GM18858 (cell line): ENCODE results near the gene BAG5.
"Not testable (repeated sequence)": the region's sequence is repeated elsewhere in the genome, so short reads cannot be mapped to it uniquely, and the experiment has no call there.

ENCODE experiments used
- ATAC-seq: cut with Tn5 transposase; IDR thresholded peaks from one replicate; pipeline ENCODE4 v1.9.1; 2021; ENCODE audit not compliant: unreplicated experiment

The BAG5 gene, protein sequence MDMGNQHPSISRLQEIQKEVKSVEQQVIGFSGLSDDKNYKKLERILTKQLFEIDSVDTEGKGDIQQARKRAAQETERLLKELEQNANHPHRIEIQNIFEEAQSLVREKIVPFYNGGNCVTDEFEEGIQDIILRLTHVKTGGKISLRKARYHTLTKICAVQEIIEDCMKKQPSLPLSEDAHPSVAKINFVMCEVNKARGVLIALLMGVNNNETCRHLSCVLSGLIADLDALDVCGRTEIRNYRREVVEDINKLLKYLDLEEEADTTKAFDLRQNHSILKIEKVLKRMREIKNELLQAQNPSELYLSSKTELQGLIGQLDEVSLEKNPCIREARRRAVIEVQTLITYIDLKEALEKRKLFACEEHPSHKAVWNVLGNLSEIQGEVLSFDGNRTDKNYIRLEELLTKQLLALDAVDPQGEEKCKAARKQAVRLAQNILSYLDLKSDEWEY

DNA sequence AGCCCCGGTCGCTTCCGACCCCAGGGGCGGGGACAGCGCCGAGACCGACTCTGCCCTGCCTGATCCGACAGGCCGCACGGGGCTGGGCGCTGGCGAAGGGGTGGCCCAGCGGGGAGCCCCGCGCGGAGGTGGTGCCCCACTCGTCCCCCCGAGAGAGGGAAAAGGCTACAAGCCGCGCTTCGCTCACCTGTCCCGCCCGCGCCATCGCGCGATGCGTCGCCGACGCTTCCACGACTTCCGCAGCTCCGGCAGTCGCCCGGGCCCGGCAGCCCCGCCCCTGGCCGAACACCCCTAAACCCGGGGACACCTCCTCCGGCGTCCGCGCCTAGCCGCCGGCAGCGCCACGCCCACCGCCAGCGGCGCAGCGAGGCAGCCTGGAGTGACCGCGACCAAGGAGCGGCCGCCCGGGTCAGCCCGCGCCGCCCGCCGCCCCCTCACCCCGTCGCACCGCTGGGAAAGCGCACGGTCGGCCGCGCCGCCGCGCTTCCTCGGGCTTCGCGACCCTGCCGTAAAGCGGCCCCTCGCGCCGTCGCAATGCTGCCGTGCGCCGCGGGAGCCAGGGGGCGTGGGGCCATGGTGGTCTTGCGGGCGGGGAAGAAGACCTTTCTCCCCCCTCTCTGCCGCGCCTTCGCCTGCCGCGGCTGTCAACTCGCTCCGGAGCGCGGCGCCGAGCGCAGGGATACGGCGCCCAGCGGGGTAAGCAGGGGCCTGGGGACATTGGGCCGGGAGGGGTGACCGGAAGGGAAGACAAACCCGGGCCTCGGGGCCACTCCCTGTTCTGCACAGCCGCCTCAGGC, at the start of gene BAG5, which contains the start of gene COA8:
BAG5 (minus strand) TSS at position 229 of the 797 bp plus-strand sequence. CDS start 1,493 bp downstream, outside the sequence.
COA8 (plus strand) TSS at position 532 of the 797 bp plus-strand sequence; CDS start at position 574, 42 bp downstream.
- ATAC-seq = peak; percentile 46

DNA sequence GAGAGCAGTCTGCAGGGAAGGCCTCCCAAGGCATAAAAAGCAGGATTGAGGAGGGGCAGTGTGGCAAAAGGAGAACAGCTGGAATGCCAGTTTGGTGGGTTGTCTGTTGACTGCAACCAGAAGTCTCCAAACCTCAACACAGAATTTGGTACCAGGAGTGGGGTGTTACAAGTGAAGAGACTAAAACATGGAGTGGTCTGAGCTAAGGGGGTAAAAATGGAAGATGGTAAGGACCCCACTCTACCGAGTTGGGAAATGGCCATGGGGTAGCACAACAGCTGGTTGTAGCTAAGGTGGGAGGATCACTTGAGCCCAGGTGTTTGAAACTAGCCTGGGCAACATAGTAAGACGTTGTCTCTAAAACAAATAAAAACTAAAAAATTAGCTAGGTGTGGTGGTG, 48.8 kb upstream of the BAG5 start:
- ATAC-seq = no peak

DNA sequence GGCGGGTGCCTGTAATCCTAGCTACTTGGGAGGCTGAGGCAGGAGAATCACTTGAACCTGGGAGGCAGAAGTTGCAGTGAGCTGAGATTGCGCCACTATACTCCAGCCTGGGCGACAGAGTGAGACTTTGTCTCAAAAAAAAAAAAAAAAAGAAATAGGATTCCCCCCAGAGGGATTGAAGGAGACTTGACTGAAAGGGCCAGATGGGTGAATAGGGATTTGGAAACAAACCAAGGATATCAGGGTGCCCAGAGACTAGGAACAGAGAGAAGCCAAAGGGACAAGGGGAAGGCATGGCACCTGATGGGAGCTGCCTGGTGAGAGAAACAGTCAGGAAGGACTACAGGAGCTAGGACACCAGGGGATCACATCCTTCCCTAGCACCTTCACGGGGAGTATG, 46.6 kb upstream of the BAG5 start:
- not testable (repeated sequence) for ATAC-seq

DNA sequence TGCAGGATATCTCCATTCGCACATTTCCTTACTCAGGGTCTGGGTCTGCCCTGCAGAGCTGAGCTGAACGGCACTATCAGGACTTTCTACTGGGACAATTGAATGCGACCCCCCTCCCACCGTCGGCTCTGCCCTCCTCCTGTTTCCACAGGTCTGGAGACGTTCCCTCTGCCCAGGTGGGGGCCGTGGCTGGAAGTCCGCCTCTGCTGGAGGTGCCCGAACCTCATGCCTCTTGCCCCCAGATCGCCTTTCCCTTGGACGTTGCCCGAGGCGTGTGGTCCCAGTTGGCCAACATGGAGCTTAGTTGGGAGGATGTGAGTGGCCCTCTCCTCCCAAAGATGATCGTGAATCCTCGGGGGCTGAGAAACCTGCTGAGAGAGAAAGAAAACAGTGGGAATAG, 45.4 kb upstream of the BAG5 start:
- ATAC-seq = no peak

DNA sequence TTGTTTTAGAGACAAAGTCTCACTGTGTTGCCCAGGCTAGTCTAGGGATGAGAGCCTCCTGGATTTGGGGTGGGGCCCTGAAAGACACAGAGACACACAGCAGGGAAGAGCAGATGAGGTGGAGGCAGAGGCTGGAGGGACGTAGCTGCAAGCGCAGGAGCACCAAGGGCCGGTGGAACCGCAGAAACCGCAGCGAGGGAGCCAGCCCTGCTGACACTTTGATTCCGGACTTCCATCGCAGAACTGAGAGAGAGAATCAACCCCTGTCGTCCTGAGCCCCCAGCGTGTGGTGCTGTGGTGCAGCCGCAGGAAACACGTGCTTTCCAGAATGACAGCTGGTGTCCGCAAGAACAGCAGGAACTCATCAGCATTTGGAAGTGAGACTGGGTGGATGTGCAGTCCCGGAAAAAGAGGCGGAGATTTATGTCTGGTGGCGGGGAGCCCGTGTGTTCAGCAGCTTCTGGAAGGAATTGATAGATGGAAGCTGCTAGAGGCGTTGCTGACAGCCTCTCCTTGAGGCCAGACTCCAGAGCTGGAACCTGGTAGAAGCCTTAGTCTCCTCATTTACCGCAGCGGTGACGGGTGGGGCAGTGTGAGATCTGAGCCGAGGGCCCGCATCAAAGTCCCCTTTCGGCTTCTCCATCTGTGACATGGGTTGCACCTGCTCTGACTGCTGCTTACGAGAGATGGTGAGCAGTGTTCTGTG, 44.7 kb upstream of the BAG5 start:
- ATAC-seq = no peak

DNA sequence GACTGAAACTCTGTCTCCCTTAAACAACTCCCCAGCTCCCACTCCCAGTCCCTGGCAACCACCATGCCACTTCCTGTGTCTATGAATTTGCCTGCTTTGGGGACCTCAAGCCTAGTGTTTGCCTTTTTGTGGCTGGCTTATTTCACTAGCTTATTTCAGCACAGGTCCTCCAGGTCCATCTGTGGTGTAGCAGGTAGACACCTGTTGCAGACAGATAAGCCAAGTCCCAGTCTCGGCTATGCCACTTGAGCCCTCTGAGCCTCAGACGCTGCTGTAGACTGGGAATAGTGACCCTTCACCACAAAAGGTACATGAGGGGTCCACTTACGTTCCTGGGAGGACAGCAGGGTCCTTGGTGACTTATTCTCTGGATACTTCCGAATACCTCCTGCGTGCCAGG, 42.2 kb upstream of the BAG5 start:
- no peak for ATAC-seq

DNA sequence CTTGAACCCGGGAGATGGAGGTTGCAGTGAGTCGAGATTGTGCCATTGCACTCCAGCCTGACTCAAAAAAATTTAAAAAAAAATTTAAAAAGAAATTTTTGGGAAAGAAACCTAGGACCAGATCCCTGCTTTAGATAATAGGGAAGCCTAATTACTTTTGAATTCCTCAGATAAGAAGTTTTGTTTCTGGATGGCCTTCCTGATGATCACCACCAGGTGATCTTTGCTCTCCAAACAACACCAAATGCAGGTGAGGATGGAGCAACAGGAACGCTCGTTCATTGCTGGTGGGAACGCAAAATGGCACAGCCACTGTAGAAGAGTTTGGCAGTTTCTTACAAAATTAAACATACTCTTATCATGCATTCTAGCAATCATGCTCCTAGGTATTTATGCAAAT, 38.0 kb upstream of the BAG5 start:
- ATAC-seq = no peak

DNA sequence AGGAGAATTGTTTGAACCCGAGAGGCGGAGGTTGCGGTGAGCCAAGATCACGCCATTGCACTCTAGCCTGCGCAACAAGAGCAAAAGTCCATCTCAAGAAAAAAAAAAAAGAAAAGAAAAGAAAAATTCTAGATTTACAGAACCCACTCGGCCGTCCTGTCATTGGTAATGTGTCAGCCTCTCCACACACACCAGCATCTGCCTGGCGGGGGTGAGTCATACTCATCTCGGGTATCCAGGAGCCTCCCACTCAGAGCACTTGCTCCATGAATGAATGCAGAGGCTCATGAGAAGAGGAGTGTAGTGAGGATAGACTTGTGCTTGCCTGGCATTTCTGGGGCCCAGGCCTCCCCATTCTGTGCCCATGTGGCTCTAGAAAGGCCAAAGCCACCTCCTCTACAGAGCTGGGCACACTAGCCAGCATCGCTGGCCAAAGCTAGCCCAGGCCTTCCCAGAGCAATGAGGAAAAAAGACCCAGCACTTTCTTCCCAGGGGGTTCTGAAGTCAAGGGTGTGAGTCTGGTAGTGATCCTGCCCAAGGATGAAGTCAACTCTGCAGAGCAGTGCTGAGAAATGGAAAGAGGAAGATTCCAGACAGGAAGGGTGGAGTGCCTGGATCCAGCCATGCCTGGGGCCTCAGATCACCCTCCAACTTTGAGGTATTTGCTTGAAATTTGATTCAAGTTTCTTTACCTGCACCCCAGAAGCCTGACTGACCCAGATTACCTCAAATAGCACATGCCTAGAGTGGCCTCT, 35.3 kb upstream of the BAG5 start:
- ATAC-seq = no peak

DNA sequence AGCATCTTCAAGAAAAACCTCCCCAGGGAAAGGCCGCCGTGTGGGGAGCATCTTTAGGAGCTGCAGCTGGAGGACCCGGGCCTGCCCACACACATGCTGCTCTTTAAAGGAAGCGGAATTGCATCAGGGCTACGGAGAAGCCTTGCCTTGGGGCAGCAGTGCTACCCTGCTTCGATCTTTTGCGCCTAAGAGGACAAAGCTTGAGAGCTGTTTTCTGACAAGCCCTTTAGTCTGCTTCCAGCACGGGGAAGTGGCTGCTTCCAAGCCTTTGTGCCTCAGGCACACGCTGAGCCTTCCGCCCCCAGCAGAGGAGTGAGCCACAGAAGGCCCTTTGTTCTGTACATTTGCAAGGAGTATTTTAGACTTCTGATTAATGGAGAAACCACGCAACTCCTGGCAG, 31.8 kb upstream of the BAG5 start:
- ATAC-seq = no peak

DNA sequence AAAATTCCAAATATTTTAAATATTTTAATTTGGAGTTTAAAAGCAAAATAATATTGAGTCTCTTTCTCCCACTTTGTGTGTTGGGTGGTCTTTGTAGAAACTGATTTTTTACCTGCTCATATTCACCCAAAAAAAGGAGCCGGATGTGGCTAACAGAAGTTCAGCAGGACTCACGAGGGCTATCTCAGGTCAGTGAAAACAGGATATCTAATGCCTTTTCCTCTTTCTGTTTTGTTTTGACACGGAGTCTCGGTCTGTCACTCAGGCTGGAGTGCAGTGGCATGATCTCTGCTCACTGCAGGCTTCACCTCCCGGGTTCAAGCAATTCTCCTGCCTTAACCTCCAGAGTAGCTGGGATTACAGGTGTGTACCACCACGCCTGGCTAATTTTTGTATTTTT, 31.1 kb upstream of the BAG5 start:
- no peak for ATAC-seq

DNA sequence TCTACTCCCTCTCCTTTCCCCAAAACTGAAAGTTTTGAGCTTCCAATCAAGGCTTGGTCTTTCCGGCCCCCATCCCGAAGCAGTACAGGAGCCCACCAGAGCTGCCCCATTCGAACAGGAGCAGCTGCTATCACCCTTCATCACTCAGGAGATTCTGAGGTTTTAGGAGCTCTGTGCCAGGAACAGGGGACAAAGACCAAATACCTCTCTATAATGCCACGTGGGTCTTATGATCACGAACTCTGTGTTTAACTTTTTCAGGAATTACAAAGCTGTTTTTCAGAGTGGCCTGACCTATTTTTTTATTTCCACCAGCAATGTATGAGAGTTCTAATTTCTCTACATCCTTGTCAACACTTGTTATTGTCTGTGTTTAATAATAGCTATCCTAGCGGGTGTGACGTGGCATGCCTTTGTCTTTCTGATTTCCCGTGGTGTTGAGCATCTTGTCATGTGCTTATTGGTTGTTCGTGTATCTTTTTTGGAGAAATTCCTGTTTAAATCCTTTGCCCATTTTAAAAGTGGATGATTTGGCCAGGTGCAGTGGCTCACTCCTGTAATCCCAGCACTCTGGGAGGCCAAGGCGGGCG, 22.0 kb upstream of the BAG5 start:
- no peak for ATAC-seq

DNA sequence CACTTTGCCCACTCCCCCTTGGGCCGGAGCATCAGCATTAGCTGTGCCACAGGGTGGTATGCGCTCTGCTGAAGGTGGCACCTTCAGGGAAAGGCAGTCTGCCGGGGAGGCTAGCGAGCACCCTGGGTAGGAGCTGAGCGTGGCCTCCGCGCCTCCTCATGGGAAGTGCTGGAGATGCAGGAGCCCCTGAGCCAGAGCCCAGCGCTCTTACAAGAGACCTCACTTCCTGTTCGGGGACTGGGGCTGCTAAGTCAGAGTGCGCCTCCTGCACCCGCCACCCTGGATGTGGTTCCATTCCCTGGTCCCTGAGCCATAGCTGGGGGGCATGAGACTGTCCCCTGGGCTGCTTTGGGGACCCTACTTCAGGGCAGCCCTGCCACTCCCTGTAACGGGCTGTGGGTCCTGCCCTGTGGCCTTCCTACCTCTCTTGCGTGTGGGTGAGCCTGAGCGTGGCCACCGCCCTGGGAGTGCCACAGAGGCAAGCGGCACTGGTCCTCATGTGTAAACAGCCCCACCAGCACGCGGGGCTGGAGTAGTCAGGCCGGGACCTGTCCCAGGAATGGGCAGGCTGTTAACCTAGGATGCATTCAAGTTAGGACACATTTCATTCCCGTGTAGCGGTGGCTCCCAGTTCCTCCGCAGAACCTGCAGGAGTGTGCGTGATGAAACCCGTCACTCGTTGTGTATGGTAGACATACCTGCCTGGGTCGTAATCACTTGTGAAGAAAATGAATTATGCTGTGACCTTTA, 19.7 kb upstream of the BAG5 start:
- no peak for ATAC-seq

DNA sequence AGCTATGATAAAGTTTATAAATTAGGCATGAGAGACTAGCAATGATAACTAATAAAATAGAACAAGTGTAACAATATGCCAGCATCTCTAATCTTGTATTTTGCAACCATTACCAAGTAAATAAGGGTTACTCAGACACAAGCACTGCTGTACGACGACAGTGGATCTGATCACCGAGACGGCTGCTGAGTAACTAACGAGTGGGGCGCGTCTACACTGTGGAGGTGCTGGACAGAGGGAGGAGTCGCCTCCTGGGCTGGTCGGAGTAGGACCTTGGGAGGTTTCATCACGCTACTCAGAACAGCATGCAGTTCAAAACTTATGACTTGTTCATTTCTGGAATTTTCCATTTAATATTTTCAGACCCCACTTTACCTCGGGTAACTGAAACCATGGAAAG, 18.7 kb upstream of the BAG5 start:
- no peak for ATAC-seq

DNA sequence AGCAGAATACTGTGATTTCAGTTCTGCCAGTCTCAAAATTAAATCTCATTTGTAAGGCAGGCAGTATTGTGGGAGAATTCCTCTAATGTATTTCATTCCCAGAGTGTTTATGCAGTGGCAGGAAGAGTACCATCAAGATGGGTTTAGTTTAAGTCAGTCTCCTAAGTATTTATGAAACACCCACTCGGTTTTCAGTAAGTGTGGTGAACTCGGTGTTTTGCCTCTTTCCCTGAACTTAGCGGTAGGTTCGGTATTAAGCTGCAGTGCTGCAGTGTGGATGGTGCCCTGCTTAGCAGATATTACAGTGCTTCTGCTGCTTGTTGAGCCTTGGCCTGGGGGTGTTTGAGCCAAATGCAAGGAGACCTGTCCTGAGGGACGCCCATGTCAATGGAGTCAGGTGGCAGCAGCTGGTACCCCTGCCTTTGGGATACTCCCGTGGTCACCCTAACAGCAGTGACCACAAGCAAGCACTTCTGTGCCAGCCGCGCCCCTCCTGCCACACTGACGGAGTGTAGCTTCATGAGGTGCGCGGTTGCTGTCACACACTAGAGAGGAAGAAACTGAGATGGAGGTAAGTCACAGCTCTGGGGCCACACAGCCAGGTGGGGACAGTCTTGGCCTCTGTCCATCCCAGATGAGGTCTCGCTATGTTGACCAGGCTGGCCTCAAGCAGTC, 16.1 kb upstream of the BAG5 start:
- no peak for ATAC-seq

DNA sequence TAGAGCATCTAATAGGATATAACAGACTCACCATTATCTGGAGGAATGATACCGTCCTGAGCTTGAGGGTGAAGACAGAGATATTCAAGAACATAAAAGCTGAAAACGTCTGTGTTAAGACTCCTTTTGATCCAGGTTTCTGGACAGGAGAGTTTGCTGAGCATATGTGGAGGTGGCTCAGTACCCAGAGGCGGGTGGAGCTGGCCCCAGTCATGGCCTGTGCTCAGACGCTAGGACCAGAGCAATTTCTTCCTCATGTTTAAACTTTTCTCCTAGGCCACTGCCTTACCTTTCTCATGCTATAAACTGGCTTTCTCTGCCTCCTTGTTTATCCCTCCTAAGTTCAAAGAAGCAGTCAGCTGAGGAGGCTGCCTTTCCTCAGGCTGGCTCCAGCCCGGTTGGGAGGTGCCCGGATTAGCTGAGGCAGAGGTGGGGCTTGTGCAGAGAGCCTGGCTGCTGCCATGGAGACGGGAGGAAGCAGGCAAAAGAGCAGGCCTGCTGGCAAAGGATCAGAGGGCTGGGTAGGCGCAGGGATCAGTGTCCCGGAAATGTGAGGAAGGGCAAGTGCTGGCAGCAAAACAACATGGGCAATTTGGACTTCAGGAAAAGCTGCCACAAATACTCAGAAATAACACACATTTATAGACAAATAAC, 14.0 kb upstream of the BAG5 start:
- no peak for ATAC-seq

DNA sequence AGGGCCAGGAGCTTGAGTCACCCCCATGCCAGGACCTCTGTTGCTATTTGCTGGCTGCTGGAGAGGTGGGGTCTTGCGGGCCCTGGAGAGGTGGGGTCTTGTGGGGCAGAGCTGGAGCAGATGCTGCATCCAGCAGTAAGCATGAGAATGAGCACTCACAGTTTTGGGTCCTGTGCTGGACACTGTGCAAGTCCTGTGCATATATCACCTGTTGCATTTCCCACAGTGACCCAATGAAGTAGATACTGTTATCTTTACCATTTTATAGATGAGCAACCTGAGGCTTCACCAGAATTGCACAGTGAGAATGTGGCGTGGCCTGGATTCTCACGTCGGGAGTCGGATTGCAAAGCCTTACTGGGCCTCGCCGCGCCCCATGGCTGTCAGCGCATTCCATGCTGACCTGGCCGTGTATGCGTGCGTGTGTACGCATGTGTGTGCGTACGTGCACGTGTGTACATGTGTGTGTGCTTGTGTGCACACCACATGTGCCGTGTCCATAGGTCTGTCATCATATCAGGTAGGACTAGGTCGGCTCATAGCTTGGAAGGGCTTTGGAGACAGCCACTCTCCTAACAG, 12.3 kb upstream of the BAG5 start:
- no peak for ATAC-seq

DNA sequence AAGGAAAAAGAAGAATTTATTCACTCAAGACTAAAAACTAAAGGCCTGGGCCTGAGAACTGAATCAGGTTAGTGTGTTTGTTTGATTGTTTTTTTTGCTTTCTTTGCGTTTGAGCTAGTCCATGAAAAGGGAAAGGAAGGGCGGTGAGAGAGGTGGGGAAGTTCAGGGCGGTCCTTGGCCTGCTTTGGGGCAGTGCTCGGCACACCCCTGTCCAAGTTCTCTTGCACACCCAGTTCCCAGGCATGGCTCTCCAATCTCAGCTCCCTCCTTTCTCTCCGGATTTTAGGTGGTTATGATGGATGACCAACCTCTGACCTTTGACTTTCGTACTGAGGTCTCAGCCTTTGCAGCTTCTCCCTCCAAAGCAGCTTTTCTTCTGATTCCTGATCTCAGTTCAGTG, 11.6 kb upstream of the BAG5 start:
- ATAC-seq = no peak

DNA sequence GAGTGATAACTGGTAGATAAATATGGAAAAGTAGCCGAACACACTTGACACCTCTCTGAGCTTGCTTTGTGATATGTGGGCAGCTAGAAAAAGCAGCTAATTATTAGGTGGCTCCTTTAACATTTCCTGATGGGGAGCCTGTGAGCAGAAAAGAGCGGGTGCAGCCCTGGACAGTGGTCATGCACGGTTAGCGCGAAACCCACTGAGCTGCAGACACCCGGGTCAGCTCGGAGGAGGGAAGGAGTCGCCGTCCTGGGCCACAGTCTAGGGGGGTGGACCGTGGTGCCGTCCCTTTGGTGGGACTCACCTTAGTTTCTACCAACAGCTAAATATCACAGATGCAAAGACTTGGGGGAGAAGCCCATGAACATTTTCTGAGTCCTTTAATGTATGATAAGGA, 7.0 kb upstream of the BAG5 start:
- ATAC-seq = no peak
